Lung (tissue), 12 donors: ENCODE measurements around the gene EXOSC9. TPM values are rescaled to one million over a fixed set of nuclear protein-coding genes. Genes with fewer than 3 reads are reported as not detected.
A peak's percentile ranks its signal among the peaks of the same experiment; 100 is the strongest.

ENCODE experiments used
- ATAC-seq: fragments of 200-7000 bp; cut with Tn5 transposase; one replicate; pipeline ENCODE4 v1.9.1; 2020; ENCODE audit warnings: moderate number of reproducible peaks; ENCODE audit not compliant: insufficient read depth, low FRiP score
- DNase-seq, 3 donors: peaks; one replicate each; pipeline ENCODE4 v3.0.0-alpha.2; 2013 to 2017
- H3K27ac ChIP-seq, 2 donors: one replicate each; pipeline ENCODE4 v1.5.1; 2013; ENCODE audit warnings: mild to moderate bottlenecking in 2 of 2, moderate library complexity in 2 of 2, control low read depth in 1 of 2, inconsistent platforms in 1 of 2, low read depth in 1 of 2, low read length in 1 of 2
- H3K27me3 ChIP-seq, 3 donors: one replicate each; pipeline ENCODE4 v1.5.1; 2013; ENCODE audit warnings: low read length in 2 of 3; ENCODE audit not compliant: control insufficient read depth in 3 of 3, insufficient read depth in 3 of 3
- H3K36me3 ChIP-seq, 4 donors: one replicate each; pipeline ENCODE4 v1.5.1; 2013; ENCODE audit warnings: low read length in 4 of 4, mild to moderate bottlenecking in 1 of 4, moderate library complexity in 1 of 4; ENCODE audit not compliant: control insufficient read depth in 4 of 4, insufficient read depth in 4 of 4
- H3K4me1 ChIP-seq, 5 donors: one replicate each; pipeline ENCODE4 v1.5.1; 2013; ENCODE audit warnings: low read length in 5 of 5, mild to moderate bottlenecking in 2 of 5, moderate library complexity in 1 of 5; ENCODE audit not compliant: control insufficient read depth in 5 of 5, insufficient read depth in 5 of 5
- H3K4me3 ChIP-seq: one replicate; pipeline ENCODE4 v1.5.1; 2013; ENCODE audit warnings: mild to moderate bottlenecking, control low read depth, moderate library complexity
- H3K9ac ChIP-seq, 2 donors: one replicate each; pipeline ENCODE4 v1.5.1; 2013; ENCODE audit warnings: low read length in 2 of 2, control low read depth in 1 of 2; ENCODE audit not compliant: insufficient read depth in 1 of 2
- H3K9me3 ChIP-seq, 4 donors: one replicate each; pipeline ENCODE4 v1.5.1; 2013; ENCODE audit warnings: low read length in 3 of 4, mild to moderate bottlenecking in 1 of 4, moderate library complexity in 1 of 4; ENCODE audit not compliant: control insufficient read depth in 4 of 4, insufficient read depth in 3 of 4
- WGBS, 2 donors: extraction: QIAGEN DNeasy Blood & Tissue Kit; methylation state at CpG; one replicate each; pipeline ENCODE4 v1.1.7; 2013; 5-methylcytosine and 5-hydroxymethylcytosine counted together
- polyA plus RNA-seq, 2 donors: library from polyadenylated mRNA; stranded (reverse); fragments of 200-250 nt; gene quantifications; one replicate each; pipeline ENCODE4 v1.2.1, GENCODE V29; 2013
- total RNA-seq, 2 donors: library from RNA; depleted of rRNA in 1 of 2; stranded (reverse); fragments of >200 nt in 1 of 2; gene quantifications; one replicate each; pipeline ENCODE4 v1.2.1, GENCODE V29; 2014 to 2021
- TF ChIP-seq, protein P1 (sequence below): IDR thresholded peaks from 2 replicates; pipeline ENCODE4 v1.5.1; 2012; ENCODE audit warnings: mild to moderate bottlenecking; ENCODE audit errors: control extremely low read depth, extremely low read depth
- donor health status: control.
- donor health status: control.
- donor health status: Bipolar disorder and iron deficiency.
- donor health status: healthy.
- donor health status: DM: yes; HTN: yes; CAD: no.

EXOSC9 gene
- total and polyA plus RNA-seq, 4 donors, result 15.9 to 30.9 (median 25.3) TPM

DNA sequence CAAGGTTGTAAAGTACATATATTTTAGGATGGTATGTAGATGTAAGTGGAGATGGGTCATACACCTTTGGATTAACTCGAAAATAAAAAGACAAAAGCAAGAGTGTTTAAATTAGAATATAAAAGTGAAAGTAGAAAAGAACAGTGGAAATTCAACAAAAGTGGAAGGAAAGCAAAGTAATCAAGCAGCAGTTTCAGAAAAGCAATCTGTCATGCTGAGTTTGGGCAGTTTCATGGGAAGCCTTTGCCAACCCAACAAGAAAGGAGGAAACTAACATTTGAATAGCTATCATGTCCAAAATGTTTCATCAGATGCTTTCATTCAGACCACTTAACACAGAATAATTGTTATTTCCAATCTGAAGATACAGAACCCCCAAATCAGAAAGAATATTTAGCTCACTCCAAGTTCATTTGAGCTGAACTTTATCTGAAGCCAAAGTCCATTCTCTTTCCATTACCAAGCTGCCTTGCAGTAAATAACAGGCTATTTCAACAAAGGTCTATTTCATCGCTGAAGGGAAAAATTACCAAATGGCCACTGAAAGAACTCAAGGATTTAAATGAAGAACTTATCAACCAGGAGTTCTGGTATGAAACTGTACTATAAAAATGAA lies 1.8 kb upstream of the EXOSC9 start:
- no peaks in the 10 kb centered on the region for H3K9me3 ChIP-seq
- WGBS, 2 donors, result 48% methylated on average over 2 of the region's 2 CpGs
- H3K4me1 ChIP-seq, result peaks cover 0 to 24% (median 0%) of the 10 kb centered on the region in 5 donors
- no peak overlapping the region for H3K4me3 ChIP-seq
- DNase-seq (peak in 1 of 3 donors; percentile 4), ATAC-seq (no peak)
- peaks cover 3 to 12% (median 5%) of the 10 kb centered on the region in 4 donors for H3K36me3 ChIP-seq
- H3K27ac ChIP-seq, result no peak overlapping the region
- TF ChIP-seq, protein P1, sequence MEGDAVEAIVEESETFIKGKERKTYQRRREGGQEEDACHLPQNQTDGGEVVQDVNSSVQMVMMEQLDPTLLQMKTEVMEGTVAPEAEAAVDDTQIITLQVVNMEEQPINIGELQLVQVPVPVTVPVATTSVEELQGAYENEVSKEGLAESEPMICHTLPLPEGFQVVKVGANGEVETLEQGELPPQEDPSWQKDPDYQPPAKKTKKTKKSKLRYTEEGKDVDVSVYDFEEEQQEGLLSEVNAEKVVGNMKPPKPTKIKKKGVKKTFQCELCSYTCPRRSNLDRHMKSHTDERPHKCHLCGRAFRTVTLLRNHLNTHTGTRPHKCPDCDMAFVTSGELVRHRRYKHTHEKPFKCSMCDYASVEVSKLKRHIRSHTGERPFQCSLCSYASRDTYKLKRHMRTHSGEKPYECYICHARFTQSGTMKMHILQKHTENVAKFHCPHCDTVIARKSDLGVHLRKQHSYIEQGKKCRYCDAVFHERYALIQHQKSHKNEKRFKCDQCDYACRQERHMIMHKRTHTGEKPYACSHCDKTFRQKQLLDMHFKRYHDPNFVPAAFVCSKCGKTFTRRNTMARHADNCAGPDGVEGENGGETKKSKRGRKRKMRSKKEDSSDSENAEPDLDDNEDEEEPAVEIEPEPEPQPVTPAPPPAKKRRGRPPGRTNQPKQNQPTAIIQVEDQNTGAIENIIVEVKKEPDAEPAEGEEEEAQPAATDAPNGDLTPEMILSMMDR, result no peak
- H3K27me3 ChIP-seq, result no peaks in the 10 kb centered on the region
- no peak overlapping the region for H3K9ac ChIP-seq

DNA sequence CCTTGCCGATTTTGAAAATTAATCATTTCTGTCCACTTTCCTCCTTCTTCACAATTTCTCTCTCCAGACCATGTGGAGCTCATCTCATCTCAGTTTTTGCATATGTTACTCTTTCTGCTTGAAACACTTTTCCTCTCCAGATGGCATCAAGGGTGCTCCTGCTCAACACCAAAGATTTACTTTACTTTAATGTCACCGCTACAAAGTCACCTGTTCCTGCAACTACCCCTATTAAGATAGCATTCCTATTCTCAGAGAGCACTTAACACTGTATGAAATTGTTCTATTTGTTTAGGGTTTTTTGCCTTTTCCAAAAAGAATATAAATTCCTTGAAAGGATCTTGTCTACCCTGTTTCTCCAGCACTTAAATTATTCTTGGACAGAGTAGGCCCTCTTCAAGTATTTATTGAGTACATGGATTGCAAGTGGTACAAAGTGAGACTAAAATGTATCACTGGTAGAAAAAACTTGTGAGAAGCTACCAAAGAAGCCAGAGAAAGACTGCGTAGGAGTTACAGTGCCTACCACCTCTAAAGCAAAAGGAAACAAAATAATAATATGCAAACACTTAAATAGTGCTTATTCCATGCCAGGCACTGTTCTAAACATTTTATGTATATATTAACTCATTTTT lies 1.1 kb upstream of the EXOSC9 start:
- Histone ChIP-seq H3K27me3 (no peaks in the 10 kb centered on the region), H3K9me3 (no peaks in the 10 kb centered on the region), H3K4me3 (no peak overlapping the region), H3K9ac (no peak overlapping the region), H3K27ac (no peak overlapping the region), H3K36me3 (peaks cover 6 to 17% (median 11%) of the 10 kb centered on the region in 4 donors), H3K4me1 (peaks cover 0 to 24% (median 0%) of the 10 kb centered on the region in 5 donors)
- DNase-seq, result peak in 2 of 3 donors; percentile 35 to 64
- ATAC-seq, result peak; percentile 2
- TF ChIP-seq, protein P1, result no peak
- 66 to 87% methylated on average over 3 of the region's 3 CpGs for WGBS, 2 donors

GRCh38 chr4:121800638-121800960 lies 524 bp upstream of the EXOSC9 start:
- TF ChIP-seq, protein P1, result no peak
- no peaks in the 10 kb centered on the region for H3K9me3 ChIP-seq
- H3K4me3 ChIP-seq, result peak overlapping the region; percentile 49
- DNase-seq (no peak), ATAC-seq (peak; percentile 21)
- H3K9ac ChIP-seq, result peak overlapping the region; percentile 79 to 96
- H3K27ac ChIP-seq, result peak overlapping the region; percentile 89 to 94
- WGBS, 2 donors, result 35 to 38% methylated on average over 8 of the region's 8 CpGs
- no peaks in the 10 kb centered on the region for H3K27me3 ChIP-seq
- peaks cover 6 to 23% (median 12%) of the 10 kb centered on the region in 4 donors for H3K36me3 ChIP-seq
- H3K4me1 ChIP-seq, result peaks cover 0 to 22% (median 0%) of the 10 kb centered on the region in 5 donors
